Activated CD4-positive, alpha-beta memory T cell treated with anti-CD3 and anti-CD28 coated beads, Interleukin-2, amount 10 ng/mL, durations not matched to agents 7 days and 5 days (primary cell): ENCODE measurements around the gene TRAF1. TPM values are rescaled to one million over a fixed set of nuclear protein-coding genes. Genes with fewer than 3 reads are reported as not detected.

Experiments used
- CTCF ChIA-PET: fragments of 350-600 bp; sonication (Branson Sonifier 250); formaldehyde crosslinking; loops from one replicate; lab custom pipeline; 2021; ENCODE audit warnings: antibody characterized with exemption, inconsistent platforms; lab: Charles Lee
- POLR2A ChIA-PET: fragments of 350-600 bp; sonication (Branson Sonifier 250); formaldehyde crosslinking; loops from one replicate; lab custom pipeline; 2021; ENCODE audit warnings: antibody characterized with exemption; lab: Charles Lee
- DNase-seq: peaks from one replicate; pipeline ENCODE4 v3.0.0-alpha.2; 2020
- H3K27ac Mint-ChIP-seq: one replicate; pipeline ENCODE4 v1.8.0; 2021; ENCODE audit warnings: mild to moderate bottlenecking, mixed read lengths
- H3K27me3 Mint-ChIP-seq: one replicate; pipeline ENCODE4 v1.8.0; 2021; ENCODE audit warnings: mixed read lengths
- H3K36me3 Mint-ChIP-seq: one replicate; pipeline ENCODE4 v1.8.0; 2021; ENCODE audit warnings: low read depth, mixed read lengths
- H3K4me1 Mint-ChIP-seq: one replicate; pipeline ENCODE4 v1.8.0; 2021; ENCODE audit warnings: mixed read lengths
- H3K4me3 Mint-ChIP-seq: one replicate; pipeline ENCODE4 v1.8.0; 2021; ENCODE audit warnings: mild to moderate bottlenecking, mixed read lengths
- H3K9me3 Mint-ChIP-seq: one replicate; pipeline ENCODE4 v1.8.0; 2021; ENCODE audit warnings: mixed read lengths
- total RNA-seq, 2 experiments: library from RNA; stranded (reverse); gene quantifications; one replicate each; pipeline ENCODE4 v1.2.3, GENCODE V29; 2021

Gene TRAF1
- total RNA-seq, 2 experiments from 2014 or later = 73.6 to 74.3 TPM

- ChIA-PET CTCF (interaction anchor here (0.7 to 3.7 kb wide), 10 partner anchors 12 to 273 kb away, joined by 3 to 24 read pairs (median 4); partner anchors contain the start of genes PHF19 and RAB14), POLR2A (interaction anchor here (0.9 to 26.0 kb wide), 9 partner anchors 8 to 193 kb away, joined by 3 to 1205 read pairs (median 27); partner anchors contain the start of genes CNTRL, FBXW2, PHF19 and PSMD5)
- H3K27ac Mint-ChIP-seq = peak overlapping the region; percentile 100
- peaks cover 79% of the 10 kb centered on the region for H3K4me1 Mint-ChIP-seq
- peak; percentile 86 for DNase-seq
- H3K4me3 Mint-ChIP-seq = peak overlapping the region; percentile 93
- peaks cover 36% of the 10 kb centered on the region for H3K36me3 Mint-ChIP-seq
- no peaks in the 10 kb centered on the region for H3K27me3 Mint-ChIP-seq
- no peaks in the 10 kb centered on the region for H3K9me3 Mint-ChIP-seq
These were observed 2.1 kb upstream of the TRAF1 start for GRCh38 chr9:120928483-120929228.

GRCh38 chr9:120928015-120928482 is 1.5 kb upstream of the TRAF1 start:
- peak overlapping the region; percentile 93 for H3K4me3 Mint-ChIP-seq
- H3K4me1 Mint-ChIP-seq = peaks cover 79% of the 10 kb centered on the region
- H3K27me3 Mint-ChIP-seq = no peaks in the 10 kb centered on the region
- H3K27ac Mint-ChIP-seq = peak overlapping the region; percentile 100
- no peak for DNase-seq
- ChIA-PET POLR2A (interaction anchor here (2.2 to 26.0 kb wide), 5 partner anchors 10 to 135 kb away, joined by 7 to 1205 read pairs (median 134); partner anchors contain the start of genes FBXW2, PHF19 and PSMD5), CTCF (interaction anchor here (0.9 to 4.3 kb wide), 4 partner anchors 9 to 133 kb away, joined by 3 to 18 read pairs (median 5); no protein-coding TSS in a partner anchor)
- H3K36me3 Mint-ChIP-seq = peaks cover 42% of the 10 kb centered on the region
- H3K9me3 Mint-ChIP-seq = no peaks in the 10 kb centered on the region

- peaks cover 48% of the 10 kb centered on the region for H3K36me3 Mint-ChIP-seq
- ChIA-PET POLR2A (interaction anchor here (1.1 to 26.0 kb wide), 7 partner anchors 8 to 134 kb away, joined by 4 to 1205 read pairs (median 57); partner anchors contain the start of genes FBXW2, PHF19 and PSMD5), CTCF (interaction anchor here (0.9 to 4.3 kb wide), 6 partner anchors 10 to 134 kb away, joined by 3 to 18 read pairs (median 6); no protein-coding TSS in a partner anchor)
- no peaks in the 10 kb centered on the region for H3K9me3 Mint-ChIP-seq
- H3K27me3 Mint-ChIP-seq = no peaks in the 10 kb centered on the region
- peaks cover 80% of the 10 kb centered on the region for H3K4me1 Mint-ChIP-seq
- DNase-seq = no peak
- H3K4me3 Mint-ChIP-seq = peak overlapping the region; percentile 93
- peak overlapping the region; percentile 100 for H3K27ac Mint-ChIP-seq
These were observed 846 bp upstream of the TRAF1 start for GRCh38 chr9:120927269-120928014.

- H3K36me3 Mint-ChIP-seq = peaks cover 65% of the 10 kb centered on the region
- no peaks in the 10 kb centered on the region for H3K27me3 Mint-ChIP-seq
- ChIA-PET CTCF (interaction anchor here (1.0 to 4.3 kb wide), 14 partner anchors 10 to 146 kb away, joined by 3 to 18 read pairs (median 5); partner anchors contain the start of gene PHF19), POLR2A (interaction anchor here (0.6 to 26.0 kb wide), 15 partner anchors 9 to 276 kb away, joined by 3 to 1205 read pairs (median 4); partner anchors contain the start of genes CNTRL, FBXW2, PHF19 and PSMD5)
- H3K27ac Mint-ChIP-seq = peak overlapping the region; percentile 100
- H3K4me3 Mint-ChIP-seq = peak overlapping the region; percentile 93
- peak; percentile 78 for DNase-seq
- peaks cover 82% of the 10 kb centered on the region for H3K4me1 Mint-ChIP-seq
- H3K9me3 Mint-ChIP-seq = no peaks in the 10 kb centered on the region
These were observed 830 bp downstream of the TRAF1 start for GRCh38 chr9:120925535-120926396.

- DNase-seq = peak; percentile 53
- no peaks in the 10 kb centered on the region for H3K9me3 Mint-ChIP-seq
- H3K27ac Mint-ChIP-seq = peak overlapping the region; percentile 100
- CTCF ChIA-PET = interaction anchor here (1.1 to 4.3 kb wide), 14 partner anchors 9 to 147 kb away, joined by 3 to 18 read pairs (median 5); partner anchors contain the start of gene PHF19
- POLR2A ChIA-PET = interaction anchor here (1.0 to 26.0 kb wide), 9 partner anchors 10 to 162 kb away, joined by 3 to 1205 read pairs (median 11); partner anchors contain the start of genes FBXW2, PHF19 and PSMD5
- H3K4me3 Mint-ChIP-seq = peak overlapping the region; percentile 93
- H3K4me1 Mint-ChIP-seq = peaks cover 84% of the 10 kb centered on the region
- peaks cover 74% of the 10 kb centered on the region for H3K36me3 Mint-ChIP-seq
- no peaks in the 10 kb centered on the region for H3K27me3 Mint-ChIP-seq
These were observed 1.7 kb downstream of the TRAF1 start for GRCh38 chr9:120924698-120925534.

- H3K9me3 Mint-ChIP-seq = no peaks in the 10 kb centered on the region
- ChIA-PET POLR2A (interaction anchor here (1.1 to 26.0 kb wide), 10 partner anchors 10 to 278 kb away, joined by 3 to 1205 read pairs (median 31); partner anchors contain the start of genes FBXW2, PHF19, PSMD5 and RAB14), CTCF (interaction anchor here (1.1 to 4.3 kb wide), 10 partner anchors 8 to 55 kb away, joined by 3 to 18 read pairs (median 8); no protein-coding TSS in a partner anchor)
- peaks cover 87% of the 10 kb centered on the region for H3K4me1 Mint-ChIP-seq
- DNase-seq = no peak
- H3K36me3 Mint-ChIP-seq = peaks cover 84% of the 10 kb centered on the region
- H3K27ac Mint-ChIP-seq = peak overlapping the region; percentile 100
- H3K4me3 Mint-ChIP-seq = peak overlapping the region; percentile 93
- H3K27me3 Mint-ChIP-seq = no peaks in the 10 kb centered on the region
These were observed 2.8 kb downstream of the TRAF1 start for GRCh38 chr9:120923620-120924328.

- Mint-ChIP-seq H3K27me3 (no peaks in the 10 kb centered on the region), H3K36me3 (peaks cover 86% of the 10 kb centered on the region), H3K4me3 (peak overlapping the region; percentile 93), H3K4me1 (peaks cover 87% of the 10 kb centered on the region), H3K27ac (peak overlapping the region; percentile 100), H3K9me3 (peaks cover 3% of the 10 kb centered on the region)
- no peak for DNase-seq
- CTCF ChIA-PET = interaction anchor here (0.7 to 3.3 kb wide), 7 partner anchors 9 to 130 kb away, joined by 3 to 14 read pairs (median 7); partner anchors contain the start of gene FBXW2
- POLR2A ChIA-PET = interaction anchor here (1.2 to 26.0 kb wide), 8 partner anchors 7 to 199 kb away, joined by 3 to 1205 read pairs (median 60); partner anchors contain the start of genes PHF19 and PSMD5
These were observed 4.0 kb downstream of the TRAF1 start for GRCh38 chr9:120922404-120923195.

- peak overlapping the region; percentile 100 for H3K27ac Mint-ChIP-seq
- H3K4me3 Mint-ChIP-seq = peak overlapping the region; percentile 93
- DNase-seq = no peak
- no peaks in the 10 kb centered on the region for H3K27me3 Mint-ChIP-seq
- ChIA-PET CTCF (interaction anchor here (0.7 to 3.1 kb wide), 6 partner anchors 10 to 129 kb away, joined by 3 to 12 read pairs (median 7); partner anchors contain the start of gene FBXW2), POLR2A (interaction anchor here (0.9 to 26.0 kb wide), 7 partner anchors 8 to 200 kb away, joined by 3 to 1205 read pairs (median 90); partner anchors contain the start of genes FBXW2, PHF19 and PSMD5)
- H3K36me3 Mint-ChIP-seq = peaks cover 92% of the 10 kb centered on the region
- peaks cover 4% of the 10 kb centered on the region for H3K9me3 Mint-ChIP-seq
- peaks cover 87% of the 10 kb centered on the region for H3K4me1 Mint-ChIP-seq
These were observed 4.9 kb downstream of the TRAF1 start for GRCh38 chr9:120921661-120922181.

- CTCF ChIA-PET = interaction anchor here (0.9 to 3.1 kb wide), 7 partner anchors 11 to 53 kb away, joined by 3 to 12 read pairs (median 4); no protein-coding TSS in a partner anchor
- Mint-ChIP-seq H3K4me3 (peak overlapping the region; percentile 93), H3K9me3 (peaks cover 4% of the 10 kb centered on the region), H3K4me1 (peaks cover 88% of the 10 kb centered on the region), H3K36me3 (peaks cover 97% of the 10 kb centered on the region), H3K27ac (peak overlapping the region; percentile 100), H3K27me3 (no peaks in the 10 kb centered on the region)
- POLR2A ChIA-PET = interaction anchor here (1.5 to 26.0 kb wide), 7 partner anchors 9 to 128 kb away, joined by 6 to 1205 read pairs (median 31); partner anchors contain the start of genes FBXW2, PHF19 and PSMD5
- DNase-seq = no peak
These were observed 5.8 kb downstream of the TRAF1 start for GRCh38 chr9:120920806-120921178.
